GM21786 (cell line): ENCODE data around the gene PLA2G4F.

Experiments
- ATAC-seq: cut with Tn5 transposase; IDR thresholded peaks from one replicate; pipeline ENCODE4 v1.9.1; 2021; ENCODE audit not compliant: unreplicated experiment

PLA2G4F gene

DNA sequence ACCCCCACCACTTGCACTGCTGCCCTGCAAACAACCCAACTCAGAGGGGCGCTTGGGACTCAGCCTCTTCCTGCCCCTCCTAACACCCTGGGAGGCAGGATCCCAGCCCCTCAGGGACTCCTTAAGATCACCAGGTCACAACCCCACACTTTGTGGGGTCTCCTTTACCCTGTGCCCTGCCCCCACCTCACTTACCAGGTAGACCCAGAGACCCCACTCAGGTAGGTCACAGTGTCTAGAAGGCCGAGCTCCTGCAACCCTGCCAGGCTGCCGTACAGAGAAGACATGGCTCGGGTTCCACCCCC is 9.1 kb downstream of the PLA2G4F start:
- no peak for ATAC-seq

DNA sequence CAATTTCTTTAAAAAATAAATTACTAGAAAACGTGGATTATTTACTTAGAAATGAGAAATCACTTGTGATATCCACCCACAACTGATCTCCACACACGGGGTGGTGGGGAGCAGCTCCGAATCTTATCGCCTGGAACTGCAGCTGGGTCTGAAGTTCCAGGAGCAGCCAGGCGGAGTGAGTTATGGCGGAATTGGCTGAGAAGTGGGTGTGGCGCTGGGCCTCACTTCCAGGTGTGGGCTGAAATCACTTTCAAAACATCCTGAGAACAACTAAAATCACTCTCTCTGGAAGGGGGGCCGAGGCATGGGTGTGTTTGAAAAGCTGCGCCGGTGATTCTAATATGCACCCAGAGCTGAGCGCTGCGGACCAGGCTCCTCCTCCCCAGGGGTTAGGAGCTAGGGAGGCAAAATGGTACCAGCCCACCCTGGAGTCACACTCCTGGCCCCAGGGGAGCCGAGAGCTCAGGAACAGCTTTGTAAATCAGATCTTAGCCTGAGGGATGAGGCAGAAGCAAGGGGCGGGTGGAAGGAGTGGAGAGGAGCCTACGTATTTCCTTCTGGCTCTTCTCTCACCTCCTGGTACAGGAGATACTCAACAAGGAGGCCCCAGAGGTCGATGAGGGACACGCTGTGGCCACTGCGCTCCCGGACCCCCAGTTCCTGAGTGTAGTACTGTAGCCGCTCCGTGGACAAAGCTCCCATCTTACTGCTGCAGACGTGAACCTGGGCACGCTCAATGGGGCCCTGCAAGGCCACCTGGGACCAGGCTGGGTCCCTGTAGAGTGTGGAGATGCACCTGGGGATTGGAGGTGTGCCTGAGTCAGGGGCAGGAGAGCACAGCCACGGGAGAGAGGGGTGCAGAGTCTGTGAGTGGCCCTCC is 9.6 kb downstream of the PLA2G4F start:
- ATAC-seq, result no peak

DNA sequence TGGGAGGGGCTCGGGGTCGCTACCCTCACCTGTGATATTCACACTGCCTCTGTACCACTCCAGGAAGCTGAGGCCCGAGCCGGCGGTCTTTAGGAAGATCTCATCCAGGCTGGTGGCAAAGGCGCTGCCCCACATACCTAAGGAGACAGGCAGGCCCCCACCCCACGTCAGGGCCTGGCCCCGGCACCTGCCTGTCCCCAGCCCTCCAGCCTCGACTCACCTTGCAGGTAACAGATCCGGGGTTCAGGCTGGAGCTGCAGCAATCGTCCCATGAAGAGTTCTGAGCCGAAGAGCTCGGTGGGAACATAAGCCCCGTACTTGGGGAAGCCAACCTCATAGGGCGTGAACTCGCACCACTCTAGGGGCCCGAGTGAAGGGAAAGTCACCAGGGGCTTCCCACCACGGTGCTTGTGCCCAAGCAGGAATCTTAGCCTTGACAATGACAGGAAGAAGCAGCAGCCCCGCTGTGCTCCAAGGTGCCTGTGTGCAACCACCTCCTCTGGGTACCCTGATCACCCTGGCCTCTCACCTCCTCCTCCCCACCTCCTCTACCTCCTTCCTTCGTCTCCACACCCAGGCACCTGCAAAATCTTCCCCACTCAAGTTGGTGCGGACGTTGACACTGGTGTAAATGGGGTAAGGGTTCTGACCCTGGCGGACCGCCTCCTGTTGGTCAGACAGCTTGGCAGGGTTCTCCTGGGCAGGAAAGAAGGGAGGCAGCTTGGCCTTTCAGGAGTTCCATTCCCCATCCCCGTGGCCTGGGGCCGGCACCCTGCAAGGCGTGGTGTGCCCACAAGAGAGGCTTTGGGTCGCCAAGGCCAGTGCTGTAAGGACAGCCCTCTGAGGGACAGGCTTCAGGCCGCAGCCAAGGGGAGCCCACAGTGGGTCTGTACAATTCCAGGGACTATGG is 10.6 kb downstream of the PLA2G4F start:
- ATAC-seq, result no peak

DNA sequence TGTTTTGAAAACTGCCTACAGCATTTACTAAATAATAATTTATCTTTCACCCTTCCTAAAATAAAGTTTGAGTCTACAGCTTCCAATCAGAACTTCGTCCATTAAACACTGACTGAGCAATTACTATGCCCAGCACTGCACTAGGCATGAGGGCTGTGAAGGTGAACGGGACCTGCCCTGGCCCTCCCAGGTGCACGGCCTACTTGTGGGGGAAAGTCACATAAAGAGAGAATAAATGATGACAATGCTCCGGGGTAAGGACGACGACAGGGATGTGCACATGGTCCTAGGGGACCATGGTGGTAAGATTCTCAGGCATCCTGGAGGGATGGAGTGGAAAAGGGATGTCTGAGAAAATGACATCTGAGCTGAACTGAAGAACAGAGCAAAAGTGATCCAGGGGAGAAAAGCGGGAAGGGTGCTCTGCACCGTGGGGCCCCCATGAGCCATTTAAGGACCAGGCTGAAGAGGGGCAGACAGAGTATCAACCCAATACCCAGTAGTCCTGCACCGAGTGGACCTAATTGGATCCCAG is 11.5 kb downstream of the PLA2G4F start:
- ATAC-seq, result no peak

DNA sequence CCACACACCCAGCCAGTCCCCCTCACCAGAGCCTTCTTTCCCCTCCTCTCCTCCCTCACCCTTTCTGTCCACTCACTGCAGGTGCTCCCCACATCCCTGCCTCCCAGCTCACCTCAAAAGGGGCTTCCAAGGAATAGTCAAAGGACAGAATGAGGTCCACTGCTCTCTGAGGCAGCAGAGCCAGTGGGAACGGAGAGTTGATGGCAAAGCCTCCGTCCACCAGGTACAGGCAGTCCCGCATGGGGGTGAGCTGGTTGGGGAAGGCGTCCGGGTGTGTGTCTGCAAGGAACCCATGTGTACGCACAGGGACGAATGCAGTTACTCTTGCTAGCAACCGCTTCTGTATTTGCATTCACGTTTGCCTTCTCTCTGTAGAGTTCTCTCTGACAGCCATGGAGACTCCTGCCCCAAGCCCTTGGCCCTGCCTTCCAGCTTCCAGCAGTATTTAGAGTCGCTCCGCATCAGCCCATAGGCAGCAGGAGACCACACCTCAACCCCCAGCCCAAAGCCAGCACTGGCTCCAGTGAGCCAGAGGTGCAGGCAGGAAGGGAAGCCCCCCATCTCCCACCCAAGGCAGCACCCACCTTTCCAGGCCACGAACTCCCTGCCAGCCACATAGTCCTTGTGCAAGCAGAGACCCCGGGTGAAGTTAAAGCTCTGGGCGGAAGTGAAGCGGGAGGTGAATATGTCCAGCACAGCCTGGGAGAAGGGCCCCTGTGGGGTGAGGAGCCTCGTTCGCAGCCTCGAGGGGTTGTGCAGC is 12.4 kb downstream of the PLA2G4F start:
- ATAC-seq, result no peak

- no peak for ATAC-seq
These were observed 13.1 kb downstream of the PLA2G4F start for GRCh38 chr15:42143356-42143755.

GRCh38 chr15:42141795-42142667 is 14.4 kb downstream of the PLA2G4F start:
- ATAC-seq, result no peak

DNA sequence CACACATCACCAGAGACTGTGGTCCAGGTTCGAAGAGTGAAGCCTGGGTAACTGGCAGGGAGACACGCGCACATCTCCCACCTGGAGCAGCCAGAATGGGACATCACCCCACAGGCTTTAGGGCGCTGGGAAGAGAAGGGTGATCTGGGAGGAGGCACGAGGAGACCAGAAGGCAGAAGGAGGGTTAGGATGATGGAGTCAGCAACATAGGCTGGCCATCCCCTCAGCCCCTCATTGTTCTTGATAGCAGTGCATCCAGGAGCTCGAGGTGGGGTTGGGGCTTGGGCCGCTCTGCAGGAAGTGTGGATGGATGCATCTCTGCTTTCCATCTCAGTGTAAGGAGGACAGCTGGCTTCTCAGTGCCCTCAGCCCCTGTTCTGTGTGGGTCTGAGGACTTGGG is 15.2 kb downstream of the PLA2G4F start:
- no peak for ATAC-seq

DNA sequence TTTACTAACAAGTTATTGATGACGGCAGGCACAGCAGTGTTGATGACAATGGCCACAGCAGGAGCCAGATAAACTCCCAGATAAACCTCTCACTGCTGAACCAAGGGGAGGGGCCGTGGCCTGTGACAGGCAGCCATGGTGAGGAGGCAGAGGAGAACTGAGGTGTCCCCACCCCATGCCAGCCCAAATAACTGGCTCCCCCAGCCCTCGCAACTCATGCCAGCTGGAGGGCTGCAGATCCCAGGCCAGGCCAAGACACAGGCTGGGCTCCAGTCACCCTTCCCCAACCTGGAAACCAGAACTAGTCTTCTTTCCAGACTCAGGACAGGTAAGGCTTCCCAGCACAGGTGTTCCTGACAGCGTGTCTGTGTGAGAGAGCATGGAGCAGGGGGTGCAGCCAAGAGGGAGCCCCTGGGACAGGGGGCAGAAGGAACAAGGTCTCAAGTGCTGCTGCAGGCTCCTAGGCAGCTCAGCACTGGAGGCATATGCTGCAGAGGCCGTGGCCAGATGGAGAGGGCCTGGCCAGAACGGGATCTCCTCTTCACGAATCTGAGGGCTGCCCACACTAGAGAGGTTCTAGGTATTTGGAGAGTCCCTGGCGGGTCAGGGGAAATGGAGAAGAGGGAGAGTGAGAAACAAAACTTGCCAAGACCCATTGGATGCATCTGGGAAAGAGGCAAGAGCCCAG is 15.9 kb downstream of the PLA2G4F start:
- no peak for ATAC-seq

DNA sequence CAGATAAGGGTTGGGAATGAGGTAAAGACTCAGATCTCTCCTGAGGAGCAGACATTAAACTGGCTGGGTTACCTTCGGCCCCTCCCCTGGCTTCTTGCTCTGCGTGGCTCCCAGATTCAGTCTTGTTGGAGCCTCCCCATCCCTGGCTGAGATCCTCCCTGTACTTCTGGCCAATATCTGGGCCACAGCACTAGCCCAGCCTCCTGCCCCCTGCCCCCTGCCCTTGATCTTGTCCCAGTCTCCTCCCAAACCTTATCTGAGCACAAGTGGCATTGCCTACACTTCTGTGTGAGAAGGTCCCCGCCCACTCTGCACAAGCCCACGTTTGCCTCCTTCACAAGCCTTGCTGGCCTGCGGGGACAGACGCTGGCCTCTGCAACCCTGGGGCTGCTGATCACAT is 16.8 kb downstream of the PLA2G4F start:
- ATAC-seq, result no peak

- ATAC-seq, result no peak
These were observed 17.5 kb downstream of the PLA2G4F start for GRCh38 chr15:42138968-42139386.

DNA sequence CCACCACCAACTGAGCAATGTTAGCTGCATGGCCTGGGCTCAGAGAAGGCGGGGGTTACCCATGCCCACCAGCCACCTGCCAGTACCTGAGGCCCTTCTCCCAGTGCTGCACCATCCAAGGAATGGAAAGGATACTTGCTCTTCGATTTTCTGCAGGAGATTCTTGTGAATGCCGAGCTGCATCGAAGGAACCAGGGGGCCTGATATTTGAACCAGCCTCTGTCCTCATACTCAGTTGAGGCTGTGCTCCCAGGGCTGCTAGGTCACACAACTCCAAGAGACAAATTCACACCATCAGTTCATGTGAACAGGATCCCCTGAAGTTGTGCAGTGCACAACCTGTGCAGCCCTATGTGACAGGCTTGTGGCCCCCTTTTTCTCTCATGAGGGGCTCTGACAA is 18.0 kb downstream of the PLA2G4F start:
- no peak for ATAC-seq

DNA sequence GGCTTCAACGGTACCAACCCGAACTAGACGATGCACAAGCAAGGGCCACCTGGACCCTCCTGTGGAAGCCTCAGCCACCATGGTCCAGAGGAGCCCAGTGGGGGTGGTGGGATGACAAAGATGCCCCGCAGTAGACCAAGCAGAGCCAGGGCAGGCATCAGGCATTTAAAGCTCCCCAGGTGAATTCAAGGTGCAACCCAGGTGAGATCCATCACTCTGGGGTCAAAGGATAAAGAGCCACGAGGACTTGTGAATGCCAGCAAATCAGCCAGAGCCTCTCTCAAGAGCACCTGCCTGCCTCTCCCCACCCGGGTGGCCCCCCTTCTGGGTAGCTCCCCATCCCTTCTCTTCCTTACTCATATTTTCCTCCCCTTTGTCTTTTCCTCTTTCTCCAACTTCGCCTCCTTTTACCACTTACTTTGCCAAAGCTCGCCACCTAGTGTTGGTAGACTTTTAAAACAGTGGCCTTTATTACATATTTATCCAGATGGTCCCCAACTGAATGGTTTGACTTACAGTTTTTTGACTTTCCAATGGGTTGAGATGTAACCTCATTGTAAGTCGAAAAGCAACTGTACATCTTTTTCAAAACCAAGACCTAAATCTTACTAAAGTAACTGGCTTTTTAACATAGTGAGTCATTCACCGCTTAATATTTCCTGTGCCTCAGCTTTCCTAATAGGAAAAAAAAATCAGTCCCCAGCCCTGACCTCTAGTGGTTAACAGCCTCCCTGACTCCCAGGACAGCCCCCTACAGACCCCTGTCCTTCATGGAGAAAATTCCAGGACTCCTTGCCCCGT is 18.8 kb downstream of the PLA2G4F start:
- no peak for ATAC-seq

GRCh38 chr15:42136513-42136912 is 19.9 kb downstream of the PLA2G4F start:
- ATAC-seq, result no peak

DNA sequence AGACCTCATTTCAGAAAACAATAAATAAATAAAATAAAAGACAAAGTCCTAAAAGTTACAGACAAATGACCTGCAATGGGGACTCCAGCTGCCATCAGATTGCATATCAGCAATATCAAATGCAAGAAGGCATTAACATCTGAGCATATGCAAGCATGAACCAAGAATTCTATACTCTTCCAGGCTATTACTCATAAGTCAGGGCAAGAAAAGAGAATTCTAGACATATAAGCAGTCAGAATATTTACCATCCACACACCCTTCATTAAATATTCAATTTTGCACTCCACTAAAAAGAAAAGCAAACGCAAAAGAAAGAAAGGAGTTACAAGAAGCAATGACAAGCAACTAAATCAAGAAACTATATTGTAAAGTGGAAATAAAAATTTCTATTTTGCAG is 21.1 kb downstream of the PLA2G4F start:
- no peak for ATAC-seq

GRCh38 chr15:42134617-42135245 is 21.7 kb downstream of the PLA2G4F start:
- no peak for ATAC-seq

DNA sequence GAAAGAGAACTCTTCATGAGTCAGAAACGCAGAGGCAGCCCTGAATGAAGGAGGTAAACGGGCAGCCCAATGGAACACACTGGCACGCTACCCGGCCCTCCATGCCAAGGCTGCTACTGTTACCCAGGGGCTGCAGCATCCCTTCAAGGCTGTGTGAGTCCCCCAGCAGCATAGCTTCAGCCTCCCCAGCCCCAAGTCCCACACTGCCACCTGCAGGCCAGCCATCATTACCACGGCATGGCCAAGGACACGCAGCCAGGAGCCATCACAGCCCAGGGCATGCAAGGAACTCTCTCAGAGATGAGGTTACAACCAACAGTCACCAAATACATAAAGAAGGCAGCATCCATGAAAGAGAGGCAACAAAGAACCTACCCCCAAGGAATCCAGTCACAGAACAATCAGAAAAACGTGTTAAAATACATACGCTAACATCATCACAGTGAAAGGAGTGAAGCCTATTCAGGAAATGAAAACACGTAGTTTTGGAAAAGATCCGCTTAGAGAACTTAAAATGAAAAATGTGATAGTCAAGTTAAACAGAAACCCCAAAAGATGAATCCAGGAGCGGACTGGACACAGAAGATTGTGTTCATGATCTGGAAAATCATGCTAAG is 22.4 kb downstream of the PLA2G4F start:
- ATAC-seq, result no peak

DNA sequence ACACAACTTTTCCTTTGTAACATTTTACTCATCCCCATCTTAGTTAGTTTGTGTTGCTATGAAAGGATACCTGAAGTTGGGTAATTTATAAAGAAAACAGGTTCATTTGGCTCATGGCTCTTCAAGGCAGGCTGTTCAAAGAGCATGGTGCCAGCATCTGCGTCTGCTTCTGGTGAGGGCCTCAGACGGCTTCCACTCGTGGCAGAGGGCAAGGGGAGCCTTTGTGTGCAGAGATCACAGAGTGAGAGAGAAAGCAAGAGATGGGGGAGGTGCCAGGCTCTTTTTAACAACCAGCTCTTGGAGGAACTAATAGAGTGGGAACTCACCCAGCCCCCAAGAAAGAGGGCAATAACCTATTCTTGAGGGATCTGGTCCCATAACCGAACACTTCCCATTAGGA is 23.1 kb downstream of the PLA2G4F start:
- no peak for ATAC-seq
